ENCODE data around the gene HOXD3.

DNA sequence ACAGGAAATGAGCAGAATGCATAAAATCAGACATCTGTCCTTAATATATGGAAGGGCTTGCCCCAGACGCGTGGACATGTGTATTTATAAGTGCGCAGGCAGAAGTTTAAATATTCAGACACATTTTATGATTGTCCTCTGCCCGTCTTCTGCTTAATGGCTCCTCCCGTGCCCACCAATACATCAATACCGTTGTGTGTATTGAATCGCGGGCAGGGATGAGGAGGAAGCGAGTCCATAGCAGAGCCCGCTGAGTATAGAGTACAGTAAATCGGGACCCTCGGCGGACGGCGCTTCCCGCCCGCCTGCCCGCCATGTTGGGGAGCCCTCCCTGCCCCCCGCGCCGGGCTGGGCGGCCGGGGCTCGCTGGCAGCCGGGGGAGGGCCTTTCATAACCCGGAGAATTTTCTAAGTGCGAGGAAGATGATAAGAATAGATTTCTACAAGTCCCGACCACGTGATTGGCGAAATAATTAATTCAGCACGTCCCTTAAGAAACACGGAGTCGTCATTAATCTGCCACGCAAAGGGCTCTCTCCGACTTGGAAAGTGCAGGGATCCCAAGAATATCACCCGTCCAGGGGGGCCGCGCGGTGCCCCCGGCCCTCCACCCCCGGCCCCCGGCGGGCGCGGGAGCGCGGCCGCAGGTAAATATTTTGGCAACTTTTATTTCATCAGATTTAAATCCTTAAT is at the start of gene HOXD3:
- TF ChIP-seq HDAC2 (IDR thresholded peaks at IDR 0.05) (no peak), TP53 (CRISPR knock-in tag; IDR thresholded peaks at IDR 0.05) (no peak)

All from A549 (cell line).